ENCODE measurements around the gene TRIM66. TPM values are rescaled to one million over a fixed set of nuclear protein-coding genes. Genes with fewer than 3 reads are reported as not detected.

Gene TRIM66
- total RNA-seq, 1 donor from 2014 or later, result 7.3 TPM

DNA sequence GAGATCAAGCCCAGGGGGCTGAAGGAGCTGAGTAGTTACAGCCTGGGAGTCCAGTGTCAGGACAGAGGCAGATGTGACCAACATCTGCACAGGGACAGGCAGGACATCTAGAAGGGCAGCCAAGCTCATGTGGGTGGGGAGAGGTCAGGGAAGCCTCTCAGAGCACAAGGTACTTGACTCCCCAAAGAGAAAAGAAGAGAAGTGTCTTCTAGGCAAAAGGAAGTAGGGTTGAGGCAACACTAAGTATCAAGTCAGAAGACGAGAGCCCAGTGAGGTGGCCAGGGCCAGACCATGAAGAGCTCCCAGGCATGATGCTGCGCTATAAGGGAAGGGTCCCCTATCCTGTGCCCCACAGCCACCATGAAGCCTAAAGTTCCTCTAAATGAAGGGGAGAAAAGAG, 21.7 kb upstream of the TRIM66 start:
- H3K9me3 ChIP-seq (ENCODE audit: insufficient read depth, low read depth, low read length), result no peaks in the 10 kb centered on the region
- H2AFZ ChIP-seq (ENCODE audit: low read depth, low read length), result no peak overlapping the region
- H3K79me2 ChIP-seq (ENCODE audit: insufficient read depth, low read length), result peaks cover 2% of the 10 kb centered on the region
- no peak overlapping the region for H3K9ac ChIP-seq (ENCODE audit: low read length)
- peaks cover 33% of the 10 kb centered on the region for H3K4me1 ChIP-seq (ENCODE audit: insufficient read depth, low read length)
- DNase-seq (ENCODE audit: low read depth), result no peak
- Mint-ChIP-seq H3K36me3 (ENCODE audit: low read depth, unreplicated experiment) (peaks cover 44% of the 10 kb centered on the region), H3K4me1 (ENCODE audit: low read depth, unreplicated experiment) (peaks cover 14% of the 10 kb centered on the region), H3K4me3 (ENCODE audit: unreplicated experiment) (no peak overlapping the region), H3K27ac (ENCODE audit: unreplicated experiment) (no peak overlapping the region), H3K9me3 (ENCODE audit: unreplicated experiment) (no peaks in the 10 kb centered on the region), H3K27me3 (ENCODE audit: low read depth, unreplicated experiment) (no peaks in the 10 kb centered on the region)
- H3K4me3 ChIP-seq (ENCODE audit: insufficient read depth, low read depth, low read length), result no peak overlapping the region
- FAIRE-seq, result no peak
- TF ChIP-seq, protein P1, sequence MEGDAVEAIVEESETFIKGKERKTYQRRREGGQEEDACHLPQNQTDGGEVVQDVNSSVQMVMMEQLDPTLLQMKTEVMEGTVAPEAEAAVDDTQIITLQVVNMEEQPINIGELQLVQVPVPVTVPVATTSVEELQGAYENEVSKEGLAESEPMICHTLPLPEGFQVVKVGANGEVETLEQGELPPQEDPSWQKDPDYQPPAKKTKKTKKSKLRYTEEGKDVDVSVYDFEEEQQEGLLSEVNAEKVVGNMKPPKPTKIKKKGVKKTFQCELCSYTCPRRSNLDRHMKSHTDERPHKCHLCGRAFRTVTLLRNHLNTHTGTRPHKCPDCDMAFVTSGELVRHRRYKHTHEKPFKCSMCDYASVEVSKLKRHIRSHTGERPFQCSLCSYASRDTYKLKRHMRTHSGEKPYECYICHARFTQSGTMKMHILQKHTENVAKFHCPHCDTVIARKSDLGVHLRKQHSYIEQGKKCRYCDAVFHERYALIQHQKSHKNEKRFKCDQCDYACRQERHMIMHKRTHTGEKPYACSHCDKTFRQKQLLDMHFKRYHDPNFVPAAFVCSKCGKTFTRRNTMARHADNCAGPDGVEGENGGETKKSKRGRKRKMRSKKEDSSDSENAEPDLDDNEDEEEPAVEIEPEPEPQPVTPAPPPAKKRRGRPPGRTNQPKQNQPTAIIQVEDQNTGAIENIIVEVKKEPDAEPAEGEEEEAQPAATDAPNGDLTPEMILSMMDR (IDR thresholded peaks at IDR 0.05; ENCODE audit: insufficient read depth, low read depth, low read length), result no peak
- TF ChIP-seq EZH2 (IDR thresholded peaks at IDR 0.05; ENCODE audit: insufficient read depth, low read length), result no peak
- H3K27me3 ChIP-seq (ENCODE audit: insufficient read depth, low read length), result no peaks in the 10 kb centered on the region
- no peak overlapping the region for H3K4me2 ChIP-seq (ENCODE audit: low read length)
- H4K20me1 ChIP-seq (ENCODE audit: insufficient read depth, low read length), result no peaks in the 10 kb centered on the region
- no peak overlapping the region for H3K27ac ChIP-seq (ENCODE audit: low read depth, low read length)
- peaks cover 11% of the 10 kb centered on the region for H3K36me3 ChIP-seq (ENCODE audit: insufficient read depth, low read length)

DNA sequence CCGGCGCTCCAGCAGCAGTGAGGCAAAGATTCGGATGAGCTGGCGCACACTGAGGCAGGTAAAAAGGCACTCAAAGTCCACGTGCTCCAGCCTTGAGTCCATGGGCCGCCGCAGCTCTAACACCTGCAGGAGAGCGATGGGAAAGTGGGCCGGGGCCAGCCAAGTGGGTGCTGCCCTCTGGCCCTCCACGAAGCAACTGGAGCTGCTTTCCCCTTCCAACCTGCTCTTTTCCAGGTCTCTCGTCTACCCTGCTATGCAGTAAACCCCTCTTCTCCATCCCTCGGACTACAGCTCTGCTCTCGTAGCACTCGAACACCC, 20.1 kb upstream of the TRIM66 start:
- Histone ChIP-seq H3K4me3 (ENCODE audit: insufficient read depth, low read depth, low read length) (no peak overlapping the region), H3K79me2 (ENCODE audit: insufficient read depth, low read length) (peaks cover 5% of the 10 kb centered on the region), H3K4me1 (ENCODE audit: insufficient read depth, low read length) (peaks cover 19% of the 10 kb centered on the region), H3K36me3 (ENCODE audit: insufficient read depth, low read length) (peaks cover 16% of the 10 kb centered on the region), H2AFZ (ENCODE audit: low read depth, low read length) (no peak overlapping the region), H4K20me1 (ENCODE audit: insufficient read depth, low read length) (no peaks in the 10 kb centered on the region), H3K9ac (ENCODE audit: low read length) (no peak overlapping the region), H3K9me3 (ENCODE audit: insufficient read depth, low read depth, low read length) (no peaks in the 10 kb centered on the region), H3K27ac (ENCODE audit: low read depth, low read length) (no peak overlapping the region), H3K4me2 (ENCODE audit: low read length) (no peak overlapping the region), H3K27me3 (ENCODE audit: insufficient read depth, low read length) (no peaks in the 10 kb centered on the region)
- peaks cover 22% of the 10 kb centered on the region for H3K4me1 Mint-ChIP-seq (ENCODE audit: low read depth, unreplicated experiment)
- DNase-seq (ENCODE audit: low read depth) (no peak), FAIRE-seq (no peak)
- peaks cover 51% of the 10 kb centered on the region for H3K36me3 Mint-ChIP-seq (ENCODE audit: low read depth, unreplicated experiment)
- H3K4me3 Mint-ChIP-seq (ENCODE audit: unreplicated experiment), result no peak overlapping the region
- H3K9me3 Mint-ChIP-seq (ENCODE audit: unreplicated experiment), result no peaks in the 10 kb centered on the region
- no peaks in the 10 kb centered on the region for H3K27me3 Mint-ChIP-seq (ENCODE audit: low read depth, unreplicated experiment)
- H3K27ac Mint-ChIP-seq (ENCODE audit: unreplicated experiment), result no peak overlapping the region
- TF ChIP-seq, protein P1 (IDR thresholded peaks at IDR 0.05; ENCODE audit: insufficient read depth, low read depth, low read length), result no peak
- TF ChIP-seq EZH2 (IDR thresholded peaks at IDR 0.05; ENCODE audit: insufficient read depth, low read length), result no peak

DNA sequence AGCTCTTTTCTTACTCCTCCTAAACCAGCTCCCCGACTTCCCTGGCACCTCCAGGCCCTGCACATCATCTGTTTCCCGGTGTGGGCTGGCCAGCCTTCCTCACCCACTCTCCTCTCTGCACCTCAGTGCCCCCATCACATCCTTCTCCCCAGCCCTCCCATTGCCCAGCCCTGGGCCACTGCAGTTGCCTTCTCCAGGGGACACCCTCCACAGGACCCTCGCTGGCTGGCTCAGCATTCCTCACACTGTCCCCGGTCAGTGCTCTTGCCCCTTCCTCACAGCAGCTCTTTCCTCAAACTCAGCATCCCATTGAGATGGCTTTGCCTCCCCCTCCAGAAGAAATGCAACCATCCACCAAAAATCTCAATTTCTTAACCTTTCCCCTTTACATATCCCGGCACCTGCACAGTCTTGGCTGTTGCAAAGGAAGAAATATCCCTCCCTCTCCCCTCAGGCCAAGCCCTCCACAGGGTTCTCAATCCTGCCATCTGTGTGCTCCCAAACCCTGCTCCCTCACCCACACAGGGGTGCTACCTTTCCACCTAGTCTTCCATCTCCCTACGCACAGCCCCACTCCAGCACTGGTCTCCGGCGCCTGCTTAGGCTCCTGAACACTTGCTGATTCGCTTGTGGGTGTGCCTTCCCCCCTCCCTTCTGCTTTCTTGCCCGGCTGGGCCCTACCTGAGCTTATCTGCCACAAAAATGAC, 19.6 kb upstream of the TRIM66 start:
- Histone ChIP-seq H3K4me1 (ENCODE audit: insufficient read depth, low read length) (peaks cover 16% of the 10 kb centered on the region), H3K27me3 (ENCODE audit: insufficient read depth, low read length) (no peaks in the 10 kb centered on the region), H3K9me3 (ENCODE audit: insufficient read depth, low read depth, low read length) (no peaks in the 10 kb centered on the region), H3K36me3 (ENCODE audit: insufficient read depth, low read length) (peaks cover 21% of the 10 kb centered on the region), H3K4me3 (ENCODE audit: insufficient read depth, low read depth, low read length) (no peak overlapping the region), H4K20me1 (ENCODE audit: insufficient read depth, low read length) (no peaks in the 10 kb centered on the region), H3K9ac (ENCODE audit: low read length) (no peak overlapping the region), H3K4me2 (ENCODE audit: low read length) (no peak overlapping the region), H3K27ac (ENCODE audit: low read depth, low read length) (no peak overlapping the region), H2AFZ (ENCODE audit: low read depth, low read length) (no peak overlapping the region), H3K79me2 (ENCODE audit: insufficient read depth, low read length) (peaks cover 5% of the 10 kb centered on the region)
- FAIRE-seq, result no peak
- H3K36me3 Mint-ChIP-seq (ENCODE audit: low read depth, unreplicated experiment), result peaks cover 56% of the 10 kb centered on the region
- no peak overlapping the region for H3K27ac Mint-ChIP-seq (ENCODE audit: unreplicated experiment)
- TF ChIP-seq, protein P1 (IDR thresholded peaks at IDR 0.05; ENCODE audit: insufficient read depth, low read depth, low read length), result no peak
- TF ChIP-seq EZH2 (IDR thresholded peaks at IDR 0.05; ENCODE audit: insufficient read depth, low read length), result no peak
- DNase-seq (ENCODE audit: low read depth), result no peak
- H3K27me3 Mint-ChIP-seq (ENCODE audit: low read depth, unreplicated experiment), result no peaks in the 10 kb centered on the region
- H3K4me3 Mint-ChIP-seq (ENCODE audit: unreplicated experiment), result no peak overlapping the region
- peaks cover 22% of the 10 kb centered on the region for H3K4me1 Mint-ChIP-seq (ENCODE audit: low read depth, unreplicated experiment)
- H3K9me3 Mint-ChIP-seq (ENCODE audit: unreplicated experiment), result no peaks in the 10 kb centered on the region

Data from astrocyte (in vitro differentiated cells and primary cell).